Osteoblast (primary cell): ENCODE results near the gene BBX. TPM values are rescaled to one million over a fixed set of nuclear protein-coding genes. Genes with fewer than 3 reads are reported as not detected.

ENCODE experiments used
- DNase-seq: peaks from one replicate; pipeline ENCODE4 v3.0.0; 2011; ENCODE audit warnings: low spot score, mixed read lengths; ENCODE audit not compliant: insufficient read length; ENCODE audit errors: missing footprints
- H2AFZ ChIP-seq: 2 replicates; pipeline ENCODE4 v1.6.0; 2011; ENCODE audit warnings: mild to moderate bottlenecking, low read length
- H3K27ac ChIP-seq: 2 replicates; pipeline ENCODE4 v1.5.1; 2011; ENCODE audit warnings: mild to moderate bottlenecking, low read depth, low read length, moderate library complexity
- H3K27me3 ChIP-seq: 2 replicates; pipeline ENCODE4 v1.6.0; 2012; ENCODE audit warnings: mild to moderate bottlenecking, control low read depth, inconsistent platforms, low read length, moderate library complexity; ENCODE audit not compliant: insufficient read depth
- H3K36me3 ChIP-seq: 2 replicates; pipeline ENCODE4 v1.5.1; 2011; ENCODE audit warnings: mild to moderate bottlenecking, low read length, control low read depth, moderate library complexity; ENCODE audit not compliant: insufficient read depth
- H3K4me1 ChIP-seq: 2 replicates; pipeline ENCODE4 v1.5.1; 2011; ENCODE audit warnings: mild to moderate bottlenecking, low read length, control low read depth, moderate library complexity; ENCODE audit not compliant: insufficient read depth
- H3K4me2 ChIP-seq: 2 replicates; pipeline ENCODE4 v1.6.0; 2011; ENCODE audit warnings: mild to moderate bottlenecking, low read length; ENCODE audit not compliant: insufficient read depth
- H3K4me3 ChIP-seq: fragments of 200-600 bp; sonication (generic); 3 replicates; pipeline ENCODE4 v1.5.1; 2012; ENCODE audit warnings: mild to moderate bottlenecking, low read length, inconsistent platforms; ENCODE audit not compliant: insufficient read depth
- H3K79me2 ChIP-seq: 2 replicates; pipeline ENCODE4 v1.6.0; 2012; ENCODE audit warnings: mild to moderate bottlenecking, low read length, control low read depth, inconsistent platforms; ENCODE audit not compliant: insufficient read depth
- H3K9me3 ChIP-seq: 2 replicates; pipeline ENCODE4 v1.5.1; 2011; ENCODE audit warnings: low read depth, low read length, control low read depth
- H4K20me1 ChIP-seq: 2 replicates; pipeline ENCODE4 v1.6.0; 2012; ENCODE audit warnings: mild to moderate bottlenecking, low read length, control low read depth; ENCODE audit not compliant: insufficient read depth
- CTCF ChIP-seq: IDR thresholded peaks from 2 replicates; pipeline ENCODE4 v1.5.1; 2011; ENCODE audit warnings: mild to moderate bottlenecking, low read depth, low read length, moderate library complexity; ENCODE audit errors: extremely low read depth
- total RNA-seq: library from RNA; depleted of rRNA; stranded (reverse); fragments of >200 nt; gene quantifications from 2 replicates; pipeline ENCODE4 v1.2.3, GENCODE V29; 2012

BBX gene
- total RNA-seq, 1 donor: 66.6 TPM

- Histone ChIP-seq H3K79me2 (no peaks in the 10 kb centered on the region), H4K20me1 (no peaks in the 10 kb centered on the region), H3K36me3 (no peaks in the 10 kb centered on the region), H3K27me3 (peaks cover 28% of the 10 kb centered on the region), H2AFZ (no peak overlapping the region), H3K4me3 (no peak overlapping the region), H3K4me2 (no peak overlapping the region), H3K27ac (no peak overlapping the region), H3K9me3 (no peaks in the 10 kb centered on the region), H3K4me1 (no peaks in the 10 kb centered on the region)
- DNase-seq: no peak
- TF ChIP-seq CTCF: no peak
Observed at GRCh38 chr3:107858876-107859275, 336.1 kb downstream of the BBX start.

Other genes with a start within 250 kb of the BBX start
- not detected in 2 replicates for gene CCDC54, start 145.5 kb upstream of the BBX start, total RNA-seq